PC-3 (cell line): ENCODE data around the gene ZNF516. TPM values are rescaled to one million over a fixed set of nuclear protein-coding genes. Genes with fewer than 3 reads are reported as not detected.

Experiments used
- ATAC-seq: fragments of 200-7000 bp; cut with Tn5 transposase; 2 replicates; pipeline ENCODE4 v1.9.1; 2020; ENCODE audit warnings: mild to moderate bottlenecking, moderate library complexity
- BruUV-seq: library from RNA; stranded (reverse); fragments of 400-500 nt; replicated peaks from 2 replicates; lab custom pipeline; 2021; lab: Mats Ljungman, UMichigan
- CTCF ChIA-PET: fragments of 300-600 bp; sonication (Branson Sonifier 250); formaldehyde crosslinking; loops from one replicate; lab custom pipeline; 2022; ENCODE audit warnings: antibody characterized with exemption; lab: Charles Lee
- POLR2A ChIA-PET: fragments of 300-600 bp; sonication (Branson Sonifier 250); formaldehyde crosslinking; loops from one replicate; lab custom pipeline; 2022; ENCODE audit warnings: antibody characterized with exemption; ENCODE audit not compliant: unreplicated experiment; lab: Charles Lee
- DNase-seq: peaks from one replicate; pipeline ENCODE4 v3.0.0-alpha.2; 2015
- H2AFZ ChIP-seq: fragments of 300-600 bp; sonication (generic); 2 replicates; pipeline ENCODE4 v1.6.0; 2016; ENCODE audit warnings: antibody characterized with exemption, low read length
- H3F3A ChIP-seq: fragments of 300-600 bp; sonication (generic); one replicate; pipeline ENCODE4 v1.6.0; 2017; ENCODE audit warnings: antibody characterized with exemption, low read length, control low read depth, mild to moderate bottlenecking; ENCODE audit not compliant: unreplicated experiment
- H3K27ac ChIP-seq: fragments of 300-600 bp; sonication (generic); 2 replicates; pipeline ENCODE4 v1.5.1; 2016; ENCODE audit warnings: mild to moderate bottlenecking, low read length
- H3K27me3 ChIP-seq: fragments of 300-600 bp; sonication (generic); 2 replicates; pipeline ENCODE4 v1.6.1; 2016; ENCODE audit warnings: low read length, mixed read lengths
- H3K36me3 ChIP-seq: fragments of 300-600 bp; sonication (generic); 2 replicates; pipeline ENCODE4 v1.6.1; 2016; ENCODE audit warnings: low read depth, mixed run types, low read length, mixed read lengths
- H3K4me1 ChIP-seq: fragments of 300-600 bp; sonication (generic); 2 replicates; pipeline ENCODE4 v1.5.1; 2016; ENCODE audit warnings: low read length; ENCODE audit not compliant: insufficient read depth
- H3K4me2 ChIP-seq: fragments of 300-600 bp; sonication (generic); 2 replicates; pipeline ENCODE4 v1.6.0; 2016; ENCODE audit warnings: low read length
- H3K4me3 ChIP-seq: fragments of 300-600 bp; sonication (generic); 2 replicates; pipeline ENCODE4 v1.5.1; 2016; ENCODE audit warnings: mild to moderate bottlenecking, low read length, mixed read lengths
- H3K79me2 ChIP-seq: fragments of 300-600 bp; sonication (generic); 2 replicates; pipeline ENCODE4 v1.6.1; 2017; ENCODE audit warnings: low read length, mixed read lengths
- H3K9ac ChIP-seq: fragments of 300-600 bp; sonication (generic); 2 replicates; pipeline ENCODE4 v1.6.0; 2016; ENCODE audit warnings: mild to moderate bottlenecking, low read length
- H3K9me2 ChIP-seq: fragments of 300-600 bp; sonication (generic); replicated peaks from 2 replicates; pipeline ENCODE4 v1.6.1; 2016; ENCODE audit warnings: mixed run types, low read length, mixed read lengths
- H3K9me3 ChIP-seq: fragments of 300-600 bp; sonication (generic); 2 replicates; pipeline ENCODE4 v1.6.1; 2016; ENCODE audit warnings: low read length, mixed read lengths
- H4K20me1 ChIP-seq: fragments of 300-600 bp; sonication (generic); 2 replicates; pipeline ENCODE4 v1.6.1; 2016; ENCODE audit warnings: low read length, mixed read lengths
- CTCF ChIP-seq: fragments of 300-600 bp; sonication (generic); conservative IDR thresholded peaks from 2 replicates; pipeline ENCODE4 v1.5.1; 2017; ENCODE audit warnings: antibody characterized with exemption, low read depth, mild to moderate bottlenecking, low read length
- EZH2 ChIP-seq: fragments of 300-600 bp; sonication (generic); IDR thresholded peaks from one replicate; pipeline ENCODE4 v1.6.1; 2017; ENCODE audit warnings: antibody characterized with exemption, mild to moderate bottlenecking, low read length; ENCODE audit not compliant: unreplicated experiment
- EZH2phosphoT487 ChIP-seq: fragments of 300-600 bp; sonication (generic); IDR thresholded peaks from 2 replicates; pipeline ENCODE4 v1.6.1; 2018; ENCODE audit warnings: mild to moderate bottlenecking, antibody characterized with exemption, low read length, borderline replicate concordance
- intact Hi-C: fragments of 100-400 bp; cut with micrococcal nuclease; formaldehyde crosslinking; loops from 2 replicates; pipeline ENCODE4 v1.9.0; 2023
- total RNA-seq: library from RNA; depleted of rRNA; stranded (reverse); fragments of >200 nt; gene quantifications from 2 replicates; pipeline ENCODE4 v1.2.3, GENCODE V29; 2014

ZNF516 gene
- total RNA-seq, 1 experiment from 2014 or later, result 4.0 TPM

GRCh38 chr18:76524900-76525698, 30.1 kb upstream of the ZNF516 start:
- ChIA-PET CTCF (no interaction called here), POLR2A (no interaction called here)
- H3K27ac ChIP-seq, result no peak overlapping the region
- H3K4me1 ChIP-seq, result no peaks in the 10 kb centered on the region
- H3K9ac ChIP-seq, result no peak overlapping the region
- H3K9me2 ChIP-seq, result no peaks in the 10 kb centered on the region
- TF ChIP-seq EZH2phosphoT487 (no peak; the same call in 1 of the 2 replicates), EZH2 (no peak), CTCF (no peak)
- no peak overlapping the region for H3K4me2 ChIP-seq
- no peaks in the 10 kb centered on the region for H4K20me1 ChIP-seq
- no peaks in the 10 kb centered on the region for H3K79me2 ChIP-seq
- no peaks in the 10 kb centered on the region for H3K9me3 ChIP-seq
- no peaks in the 10 kb centered on the region for H3K36me3 ChIP-seq
- ATAC-seq (no peak), DNase-seq (no peak)
- no TSS peak for BruUV-seq
- H3F3A ChIP-seq, result no peaks in the 10 kb centered on the region
- H3K27me3 ChIP-seq, result peaks cover 94% of the 10 kb centered on the region
- H2AFZ ChIP-seq, result no peak overlapping the region
- no peak overlapping the region for H3K4me3 ChIP-seq
- intact Hi-C loops, result no loop called here

- Histone ChIP-seq H3K4me1 (no peaks in the 10 kb centered on the region), H3K4me2 (no peak overlapping the region), H3K9me2 (no peaks in the 10 kb centered on the region), H3K79me2 (no peaks in the 10 kb centered on the region), H3F3A (no peaks in the 10 kb centered on the region), H3K9me3 (no peaks in the 10 kb centered on the region), H4K20me1 (no peaks in the 10 kb centered on the region), H3K27me3 (peaks cover 98% of the 10 kb centered on the region), H3K4me3 (no peak overlapping the region), H3K9ac (no peak overlapping the region), H2AFZ (no peak overlapping the region), H3K36me3 (no peaks in the 10 kb centered on the region), H3K27ac (no peak overlapping the region)
- intact Hi-C loops, result no loop called here
- POLR2A ChIA-PET, result no interaction called here
- ATAC-seq (no peak), DNase-seq (no peak)
- CTCF ChIA-PET, result no interaction called here
- no TSS peak for BruUV-seq
- TF ChIP-seq EZH2phosphoT487, result no peak
- TF ChIP-seq EZH2, result no peak
- no peak for TF ChIP-seq CTCF
Measured at GRCh38 chr18:76524477-76524876, 29.4 kb upstream of the ZNF516 start.

GRCh38 chr18:76522551-76522950, 27.5 kb upstream of the ZNF516 start:
- no peaks in the 10 kb centered on the region for H3F3A ChIP-seq
- H3K27me3 ChIP-seq, result peaks cover 98% of the 10 kb centered on the region
- H3K36me3 ChIP-seq, result no peaks in the 10 kb centered on the region
- no peaks in the 10 kb centered on the region for H3K79me2 ChIP-seq
- no peaks in the 10 kb centered on the region for H3K9me3 ChIP-seq
- no peak overlapping the region for H3K27ac ChIP-seq
- no peaks in the 10 kb centered on the region for H3K4me1 ChIP-seq
- POLR2A ChIA-PET, result no interaction called here
- intact Hi-C loops, result no loop called here
- ATAC-seq (no peak), DNase-seq (no peak)
- BruUV-seq, result no TSS peak
- no peak overlapping the region for H2AFZ ChIP-seq
- no peak overlapping the region for H3K4me2 ChIP-seq
- no peaks in the 10 kb centered on the region for H4K20me1 ChIP-seq
- no peak overlapping the region for H3K4me3 ChIP-seq
- CTCF ChIA-PET, result no interaction called here
- no peaks in the 10 kb centered on the region for H3K9me2 ChIP-seq
- TF ChIP-seq CTCF (no peak), EZH2phosphoT487 (no peak), EZH2 (no peak)
- H3K9ac ChIP-seq, result no peak overlapping the region
